Endothelial cell of umbilical vein (primary cell): ENCODE data around the gene TAF1A. TPM values are rescaled to one million over a fixed set of nuclear protein-coding genes. Genes with fewer than 3 reads are reported as not detected.

Experiments
- BruUV-seq: library from RNA; stranded (reverse); fragments of 400-500 nt; replicated peaks from 2 replicates; lab custom pipeline; 2021; lab: Mats Ljungman, UMichigan
- CTCF ChIA-PET: fragments of 300-600, 350-600 bp; sonication (Branson Sonifier 250); formaldehyde crosslinking; loops from one replicate; lab custom pipeline; 2021; ENCODE audit warnings: antibody characterized with exemption, inconsistent platforms; lab: Charles Lee
- POLR2A ChIA-PET: fragments of 300-600, 350-600 bp; sonication (Branson Sonifier 250); formaldehyde crosslinking; loops from one replicate; lab custom pipeline; 2021; ENCODE audit warnings: antibody characterized with exemption, inconsistent platforms; lab: Charles Lee
- DNase-seq: peaks from one replicate; pipeline ENCODE4 v3.0.0-alpha.2; 2011; ENCODE audit warnings: low read depth, low spot score
- FAIRE-seq: peaks from 2 replicates; lab custom pipeline; 2011; peaks lifted over from hg19 to GRCh38; lab: Jason Lieb, UNC
- H2AFZ ChIP-seq: 2 replicates; pipeline ENCODE4 v1.6.0; 2012; ENCODE audit warnings: low read depth, low read length, control low read depth, inconsistent platforms
- H3K27ac ChIP-seq: 2 replicates; pipeline ENCODE4 v1.5.1; 2011; ENCODE audit warnings: low read depth, mild to moderate bottlenecking, control low read depth, low read length, moderate library complexity; ENCODE audit not compliant: insufficient read depth
- H3K27me3 ChIP-seq, 2 experiments: 2 replicates each; pipeline versions ENCODE4 v1.6.0 to v1.6.1; 2011; ENCODE audit warnings: low read length in 2 of 2, mixed read lengths in 1 of 2; ENCODE audit not compliant: control insufficient read depth in 2 of 2, insufficient read depth in 2 of 2
- H3K36me3 ChIP-seq, 2 experiments: 2 replicates in 1 of 2; 3 replicates in 1 of 2; pipeline ENCODE4 v1.5.1; 2011; ENCODE audit warnings: low read length in 2 of 2, mild to moderate bottlenecking in 1 of 2, moderate library complexity in 1 of 2; ENCODE audit not compliant: control insufficient read depth in 2 of 2, insufficient read depth in 2 of 2; ENCODE audit errors: extremely low read depth in 1 of 2
- H3K4me1 ChIP-seq: 3 replicates; pipeline ENCODE4 v1.5.1; 2011; ENCODE audit warnings: mild to moderate bottlenecking, low read length; ENCODE audit not compliant: control insufficient read depth, insufficient read depth; ENCODE audit errors: extremely low read depth
- H3K4me2 ChIP-seq: 2 replicates; pipeline ENCODE4 v1.6.1; 2011; ENCODE audit warnings: low read length, control low read depth, mixed read lengths; ENCODE audit not compliant: insufficient read depth
- H3K4me3 ChIP-seq, 3 experiments: fragments of 200-600 bp in 1 of 3; sonication (generic), shearing (Covaris generic) in 1 of 3; replicated peaks in 1 of 3; 2 replicates each; pipeline ENCODE4 v1.5.1; 2011 to 2016; ENCODE audit warnings: control low read depth in 3 of 3, low read length in 3 of 3, mild to moderate bottlenecking in 2 of 3, inconsistent platforms in 1 of 3, low read depth in 1 of 3, moderate library complexity in 1 of 3; ENCODE audit not compliant: insufficient read depth in 1 of 3
- H3K79me2 ChIP-seq: 2 replicates; pipeline ENCODE4 v1.6.0; 2012; ENCODE audit warnings: low read length, inconsistent platforms; ENCODE audit not compliant: control insufficient read depth, insufficient read depth
- H3K9ac ChIP-seq: replicated peaks from 2 replicates; pipeline ENCODE3; 2011; ENCODE audit warnings: low read length, control low read depth; ENCODE audit not compliant: insufficient read depth; ENCODE audit errors: extremely low read depth
- H3K9me1 ChIP-seq: replicated peaks from 3 replicates; pipeline ENCODE4 v1.6.0; 2011; ENCODE audit warnings: mild to moderate bottlenecking, low read length; ENCODE audit not compliant: control insufficient read depth, insufficient read depth; ENCODE audit errors: extremely low read depth
- H3K9me3 ChIP-seq: replicated peaks from 2 replicates; pipeline ENCODE4 v1.5.1; 2012; ENCODE audit warnings: low read length, inconsistent platforms; ENCODE audit not compliant: control insufficient read depth, insufficient read depth
- H4K20me1 ChIP-seq: replicated peaks from 2 replicates; pipeline ENCODE3; 2011; ENCODE audit warnings: mild to moderate bottlenecking, low read length; ENCODE audit not compliant: control insufficient read depth, insufficient read depth; ENCODE audit errors: extremely low read depth
- EZH2 ChIP-seq: IDR thresholded peaks from 2 replicates; pipeline ENCODE4 v1.6.1; 2012; ENCODE audit warnings: borderline replicate concordance, low read depth, mild to moderate bottlenecking, moderate library complexity, low read length, inconsistent platforms; ENCODE audit not compliant: severe bottlenecking
- FOS ChIP-seq: IDR thresholded peaks from 2 replicates; pipeline ENCODE4 v1.6.1; 2011; ENCODE audit warnings: mild to moderate bottlenecking, low read length, moderate library complexity, borderline replicate concordance; ENCODE audit not compliant: insufficient read depth
- GATA2 ChIP-seq: IDR thresholded peaks from 2 replicates; pipeline ENCODE4 v1.7.0; 2011; ENCODE audit warnings: low read depth, mild to moderate bottlenecking, moderate library complexity, mixed read lengths, low read length; ENCODE audit not compliant: insufficient read length, insufficient read depth
- JUN ChIP-seq: IDR thresholded peaks from 2 replicates; pipeline ENCODE4 v1.6.1; 2011; ENCODE audit warnings: borderline replicate concordance, low read depth; ENCODE audit not compliant: insufficient read length, insufficient read depth
- MYC ChIP-seq: IDR thresholded peaks from one replicate; pipeline ENCODE4 v1.6.1; 2011; ENCODE audit warnings: mild to moderate bottlenecking, low read depth, low read length
- POLR2A ChIP-seq: IDR thresholded peaks from 2 replicates; pipeline ENCODE4 v1.6.1; 2012; ENCODE audit warnings: low read depth, mild to moderate bottlenecking, control low read depth, low read length
- POLR2AphosphoS5 ChIP-seq: IDR thresholded peaks from 2 replicates; pipeline ENCODE4 v1.6.1; 2012; ENCODE audit warnings: low read depth, mild to moderate bottlenecking, control low read depth, low read length, moderate library complexity; ENCODE audit not compliant: insufficient read depth
- dilution Hi-C: fragments of 300-500 bp; cut with MboI; formaldehyde crosslinking; loops from one replicate; pipeline ENCODE4 v1.15.0; 2019; ENCODE audit warnings: low sequenced_read_pairs; ENCODE audit not compliant: extremely low pct_ligation_motif_present
- intact Hi-C: fragments of 100-400 bp; cut with micrococcal nuclease; formaldehyde crosslinking; loops from one replicate; pipeline ENCODE4 v1.10.0; 2022
- polyA plus RNA-seq, 4 experiments: library from polyadenylated mRNA; depleted of rRNA in 3 of 4; stranded (reverse) in 3 of 4; unstranded in 1 of 4; fragments of >200 nt; gene quantifications; 2 replicates each; pipeline versions ENCODE4 v1.2.1 to v1.2.3, GENCODE V29; 2011 to 2012; ENCODE audit warnings: missing spikeins in 1 of 4
- total RNA-seq: library from RNA; stranded (reverse); gene quantifications from 2 replicates; pipeline ENCODE4 v1.2.3, GENCODE V29; 2021
- TF ChIP-seq, protein P1 (sequence below), 2 donors: IDR thresholded peaks; 1 replicate in 1 of 2; 2 replicates in 1 of 2; pipeline ENCODE4 v1.5.1; 2011; ENCODE audit warnings: low read length in 2 of 2, mild to moderate bottlenecking in 2 of 2, moderate library complexity in 2 of 2, control low read depth in 1 of 2, inconsistent platforms in 1 of 2, low read depth in 1 of 2; ENCODE audit not compliant: insufficient read depth in 1 of 2; ENCODE audit errors: extremely low read depth in 1 of 2
- TF ChIP-seq, protein P2 (sequence below): IDR thresholded peaks from 2 replicates; pipeline ENCODE4 v1.6.1; 2011; ENCODE audit not compliant: insufficient read depth, insufficient read length

TAF1A gene
- total and polyA plus RNA-seq, 2 donors (not counting 3 experiments of a cell fraction or from before 2014, with no cell fraction given), result 1.3 to 5.3 TPM

DNA sequence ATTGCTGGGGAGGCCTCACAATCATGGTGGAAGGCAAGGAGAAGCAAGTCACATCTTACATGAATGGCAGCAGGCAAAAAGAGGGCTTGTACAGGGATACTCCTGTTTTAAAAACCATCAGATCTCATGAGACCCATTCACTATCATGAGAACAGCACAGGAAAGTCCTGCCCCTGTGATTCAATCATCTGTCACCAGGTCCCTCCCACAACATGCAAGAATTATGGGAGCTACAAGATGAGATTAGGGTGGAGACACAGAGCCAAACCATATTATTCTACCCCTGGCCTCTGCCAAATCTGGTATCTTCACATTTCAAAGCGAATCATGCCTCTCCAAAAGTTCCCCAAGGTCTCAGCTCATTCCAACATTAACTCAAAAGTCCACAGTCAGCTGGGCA, 17.0 kb upstream of the TAF1A start:
- no peak overlapping the region for H3K4me3 ChIP-seq
- ChIA-PET CTCF (no interaction called here), POLR2A (no interaction called here)
- no peaks in the 10 kb centered on the region for H3K9me1 ChIP-seq
- dilution Hi-C loops (no loop called here), intact Hi-C loops (no loop called here)
- DNase-seq, result no peak
- no peak overlapping the region for H3K9ac ChIP-seq
- FAIRE-seq, result no peak
- H3K27ac ChIP-seq, result no peak overlapping the region
- H3K27me3 ChIP-seq, result peaks cover 2 to 11% of the 10 kb centered on the region in 2 experiments
- peaks cover 2% of the 10 kb centered on the region for H3K4me1 ChIP-seq
- H2AFZ ChIP-seq, result no peak overlapping the region
- H3K79me2 ChIP-seq, result no peaks in the 10 kb centered on the region
- H3K36me3 ChIP-seq, result no peaks in the 10 kb centered on the region
- H4K20me1 ChIP-seq, result no peaks in the 10 kb centered on the region
- no peak overlapping the region for H3K4me2 ChIP-seq
- no peaks in the 10 kb centered on the region for H3K9me3 ChIP-seq
- TF ChIP-seq, protein P1, sequence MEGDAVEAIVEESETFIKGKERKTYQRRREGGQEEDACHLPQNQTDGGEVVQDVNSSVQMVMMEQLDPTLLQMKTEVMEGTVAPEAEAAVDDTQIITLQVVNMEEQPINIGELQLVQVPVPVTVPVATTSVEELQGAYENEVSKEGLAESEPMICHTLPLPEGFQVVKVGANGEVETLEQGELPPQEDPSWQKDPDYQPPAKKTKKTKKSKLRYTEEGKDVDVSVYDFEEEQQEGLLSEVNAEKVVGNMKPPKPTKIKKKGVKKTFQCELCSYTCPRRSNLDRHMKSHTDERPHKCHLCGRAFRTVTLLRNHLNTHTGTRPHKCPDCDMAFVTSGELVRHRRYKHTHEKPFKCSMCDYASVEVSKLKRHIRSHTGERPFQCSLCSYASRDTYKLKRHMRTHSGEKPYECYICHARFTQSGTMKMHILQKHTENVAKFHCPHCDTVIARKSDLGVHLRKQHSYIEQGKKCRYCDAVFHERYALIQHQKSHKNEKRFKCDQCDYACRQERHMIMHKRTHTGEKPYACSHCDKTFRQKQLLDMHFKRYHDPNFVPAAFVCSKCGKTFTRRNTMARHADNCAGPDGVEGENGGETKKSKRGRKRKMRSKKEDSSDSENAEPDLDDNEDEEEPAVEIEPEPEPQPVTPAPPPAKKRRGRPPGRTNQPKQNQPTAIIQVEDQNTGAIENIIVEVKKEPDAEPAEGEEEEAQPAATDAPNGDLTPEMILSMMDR (IDR thresholded peaks at IDR 0.05; ENCODE audit: extremely low read depth in 1 of 2, insufficient read depth in 1 of 2, low read depth in 1 of 2, low read length in 2 of 2), result no peak
- TF ChIP-seq POLR2A, result no peak
- no peak for TF ChIP-seq POLR2AphosphoS5
- no peak for TF ChIP-seq EZH2
- TF ChIP-seq, protein P2, sequence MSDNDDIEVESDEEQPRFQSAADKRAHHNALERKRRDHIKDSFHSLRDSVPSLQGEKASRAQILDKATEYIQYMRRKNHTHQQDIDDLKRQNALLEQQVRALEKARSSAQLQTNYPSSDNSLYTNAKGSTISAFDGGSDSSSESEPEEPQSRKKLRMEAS, result no peak
- TF ChIP-seq FOS, result no peak
- TF ChIP-seq GATA2, result no peak
- TF ChIP-seq JUN, result no peak
- no peak for TF ChIP-seq MYC
- BruUV-seq, result no TSS peak
